GM12873 (cell line): ENCODE measurements around the gene NOP9.

ENCODE experiments used
- TF ChIP-seq, protein P1 (sequence below): IDR thresholded peaks from 2 replicates; pipeline ENCODE4 v1.5.1; 2012; ENCODE audit warnings: low read depth, mild to moderate bottlenecking, moderate library complexity, low read length, control low read depth; ENCODE audit not compliant: insufficient read depth; ENCODE audit errors: missing control alignments

The NOP9 gene

GRCh38 chr14:24280797-24281460 is 18.7 kb upstream of the NOP9 start:
- TF ChIP-seq, protein P1, sequence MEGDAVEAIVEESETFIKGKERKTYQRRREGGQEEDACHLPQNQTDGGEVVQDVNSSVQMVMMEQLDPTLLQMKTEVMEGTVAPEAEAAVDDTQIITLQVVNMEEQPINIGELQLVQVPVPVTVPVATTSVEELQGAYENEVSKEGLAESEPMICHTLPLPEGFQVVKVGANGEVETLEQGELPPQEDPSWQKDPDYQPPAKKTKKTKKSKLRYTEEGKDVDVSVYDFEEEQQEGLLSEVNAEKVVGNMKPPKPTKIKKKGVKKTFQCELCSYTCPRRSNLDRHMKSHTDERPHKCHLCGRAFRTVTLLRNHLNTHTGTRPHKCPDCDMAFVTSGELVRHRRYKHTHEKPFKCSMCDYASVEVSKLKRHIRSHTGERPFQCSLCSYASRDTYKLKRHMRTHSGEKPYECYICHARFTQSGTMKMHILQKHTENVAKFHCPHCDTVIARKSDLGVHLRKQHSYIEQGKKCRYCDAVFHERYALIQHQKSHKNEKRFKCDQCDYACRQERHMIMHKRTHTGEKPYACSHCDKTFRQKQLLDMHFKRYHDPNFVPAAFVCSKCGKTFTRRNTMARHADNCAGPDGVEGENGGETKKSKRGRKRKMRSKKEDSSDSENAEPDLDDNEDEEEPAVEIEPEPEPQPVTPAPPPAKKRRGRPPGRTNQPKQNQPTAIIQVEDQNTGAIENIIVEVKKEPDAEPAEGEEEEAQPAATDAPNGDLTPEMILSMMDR = no peak

DNA sequence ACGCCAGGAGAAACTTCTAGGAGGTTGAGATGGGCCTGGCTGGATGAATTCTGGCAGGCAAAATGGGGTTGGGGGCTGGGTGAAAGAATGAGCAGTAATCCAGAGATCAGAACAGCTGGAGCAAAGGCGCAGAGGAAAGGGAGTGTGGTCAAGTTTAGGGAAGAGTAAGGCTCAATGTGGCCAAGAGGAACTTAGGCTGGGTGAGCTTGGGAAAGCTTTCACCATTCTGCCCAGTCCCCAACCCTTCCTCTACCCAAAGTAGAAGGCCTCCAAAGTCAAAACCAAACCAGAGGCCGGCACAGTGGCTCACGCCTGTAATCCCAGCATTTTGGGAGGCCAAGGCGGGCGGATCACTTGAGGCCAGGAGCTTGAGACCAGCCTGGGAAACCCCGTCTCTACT is 18.0 kb upstream of the NOP9 start:
- TF ChIP-seq, protein P1 = no peak

DNA sequence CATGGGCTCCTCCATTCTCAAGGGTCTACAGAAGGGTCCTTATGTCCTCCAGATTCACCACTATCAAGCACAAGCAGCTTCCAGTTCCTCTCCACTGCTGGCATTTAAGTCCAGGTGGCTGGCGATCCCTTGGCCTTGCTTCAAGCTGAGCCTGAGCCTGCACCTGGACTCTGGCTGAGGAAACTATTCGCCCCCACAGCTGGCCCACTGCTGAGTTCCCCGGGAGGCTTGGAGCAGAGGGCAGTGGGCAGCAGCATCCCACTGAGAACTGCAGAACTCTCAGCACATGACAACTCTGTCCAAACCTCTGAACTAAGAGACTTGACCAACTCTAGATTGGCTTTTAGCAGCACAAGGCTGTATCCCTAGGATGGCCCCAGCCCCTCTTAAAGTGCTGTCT is 16.9 kb upstream of the NOP9 start:
- TF ChIP-seq, protein P1 = no peak

GRCh38 chr14:24283796-24284460 is 15.7 kb upstream of the NOP9 start:
- TF ChIP-seq, protein P1 = no peak

DNA sequence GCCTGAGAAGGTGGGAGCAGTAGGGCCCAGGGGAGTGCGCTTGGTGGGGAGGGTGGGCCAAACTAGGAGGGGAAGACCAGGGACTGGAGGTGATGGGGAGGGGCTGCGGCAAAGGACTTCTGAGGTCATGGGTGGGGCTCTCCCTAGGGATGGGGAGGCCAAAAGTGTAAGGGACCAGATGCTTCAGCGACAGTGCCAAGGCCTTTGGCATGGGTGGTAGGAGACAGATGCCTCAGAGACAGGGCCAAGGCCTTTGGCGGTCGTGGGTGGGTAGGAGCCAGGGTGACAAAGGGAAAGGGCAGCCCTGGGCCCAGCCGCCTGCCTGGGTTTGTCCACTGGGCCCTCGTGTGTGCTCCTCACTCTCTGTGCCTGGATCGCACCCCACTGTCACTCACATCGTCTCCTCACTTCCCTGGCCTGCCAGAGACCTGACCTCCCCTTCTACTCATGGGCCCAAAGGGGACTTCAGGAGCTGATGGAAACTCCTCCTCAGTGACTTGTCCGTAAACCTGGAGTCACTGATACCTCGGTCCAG is 15.1 kb upstream of the NOP9 start:
- TF ChIP-seq, protein P1 = no peak

- TF ChIP-seq, protein P1 = no peak
Observed at GRCh38 chr14:24285351-24285750, 14.3 kb upstream of the NOP9 start.

DNA sequence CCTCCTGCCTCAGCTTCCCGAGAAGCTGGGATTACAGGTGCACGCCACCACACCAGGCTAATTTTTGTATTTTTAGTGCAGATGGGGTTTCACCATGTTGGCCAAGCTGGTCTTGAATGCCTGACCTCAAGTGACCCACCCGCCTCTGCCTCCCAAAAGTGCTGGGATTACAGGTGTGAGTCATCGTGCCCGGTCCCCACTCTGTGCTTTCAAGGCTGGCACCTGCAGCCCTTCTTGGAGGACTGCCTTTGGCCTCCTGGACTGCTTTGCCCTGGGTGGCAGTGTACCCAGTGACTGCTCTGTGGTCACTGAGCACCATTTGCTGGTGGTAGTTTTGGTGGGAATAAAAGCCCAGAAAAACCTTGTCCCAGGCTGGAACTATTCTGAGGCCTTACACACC is 12.7 kb upstream of the NOP9 start:
- TF ChIP-seq, protein P1 = no peak
